NCI-H2029 treated with DMSO at 0.1 percent for 48 hours (cell line): ENCODE results near the gene ADAT2.

Experiments
- DNase-seq: peaks from one replicate; lab custom pipeline; 2025; lab: John Stamatoyannopoulos, UW

ADAT2 gene

GRCh38 chr6:143397227-143398222 is 53.0 kb downstream of the ADAT2 start:
- DNase-seq: no peak

GRCh38 chr6:143396497-143397226 is 53.8 kb downstream of the ADAT2 start:
- DNase-seq: no peak

- no peak for DNase-seq
These were observed 54.8 kb downstream of the ADAT2 start for GRCh38 chr6:143395699-143396098.

- DNase-seq: no peak
These were observed 56.1 kb downstream of the ADAT2 start for GRCh38 chr6:143394389-143394788.

- DNase-seq: no peak
These were observed 60.2 kb downstream of the ADAT2 start for GRCh38 chr6:143390278-143390677.

GRCh38 chr6:143385636-143386035 is 64.9 kb downstream of the ADAT2 start:
- DNase-seq: no peak

- DNase-seq: no peak
These were observed 73.6 kb downstream of the ADAT2 start for GRCh38 chr6:143376861-143377260.

- DNase-seq: no peak
These were observed 74.1 kb downstream of the ADAT2 start for GRCh38 chr6:143376375-143376774.

- no peak for DNase-seq
These were observed 75.4 kb downstream of the ADAT2 start for GRCh38 chr6:143375022-143375585.

GRCh38 chr6:143374014-143374413 is 76.5 kb downstream of the ADAT2 start:
- DNase-seq: no peak
